GM18502 (cell line): ENCODE data around the gene ATAD3C.
"Not testable (repeated sequence)": the region's sequence is repeated elsewhere in the genome, so short reads cannot be mapped to it uniquely, and the experiment has no call there.

Source experiments
- ATAC-seq: cut with Tn5 transposase; IDR thresholded peaks from one replicate; pipeline ENCODE4 v1.9.1; 2021; ENCODE audit warnings: mild to moderate bottlenecking; ENCODE audit not compliant: unreplicated experiment, poor library complexity

Gene ATAD3C

GRCh38 chr1:1418464-1419362, 30.8 kb upstream of the ATAD3C start:
- ATAC-seq: no peak

GRCh38 chr1:1419363-1419812, 30.1 kb upstream of the ATAD3C start:
- no peak for ATAC-seq

- no peak for ATAC-seq
These were observed 29.5 kb upstream of the ATAD3C start for GRCh38 chr1:1419813-1420653.

- ATAC-seq: no peak
These were observed 28.8 kb upstream of the ATAD3C start for GRCh38 chr1:1420654-1421141.

- ATAC-seq: no peak
These were observed 28.2 kb upstream of the ATAD3C start, which contains the start of gene ANKRD65 for GRCh38 chr1:1421147-1421906. TSS of gene ANKRD65 (minus strand) at chr1:1421276. CDS start at chr1:1421005, 271 bp downstream.

- ATAC-seq: no peak
These were observed 27.5 kb upstream of the ATAD3C start for GRCh38 chr1:1421907-1422464.

GRCh38 chr1:1422465-1423244, 26.8 kb upstream of the ATAD3C start:
- ATAC-seq: no peak

- ATAC-seq: no peak
These were observed 26.3 kb upstream of the ATAD3C start for GRCh38 chr1:1423245-1423597.

- no peak for ATAC-seq
These were observed 24.8 kb upstream of the ATAD3C start for GRCh38 chr1:1424707-1425106.

- no peak for ATAC-seq
These were observed 24.1 kb upstream of the ATAD3C start for GRCh38 chr1:1425426-1425752.

- no peak for ATAC-seq
These were observed 23.6 kb upstream of the ATAD3C start for GRCh38 chr1:1425753-1426495.

GRCh38 chr1:1426496-1427105, 22.9 kb upstream of the ATAD3C start:
- no peak for ATAC-seq

- ATAC-seq: no peak
These were observed 22.2 kb upstream of the ATAD3C start for GRCh38 chr1:1427106-1427819.

- ATAC-seq: no peak
These were observed 21.7 kb upstream of the ATAD3C start for GRCh38 chr1:1427820-1428148.

GRCh38 chr1:1428174-1428573, 21.3 kb upstream of the ATAD3C start:
- ATAC-seq: no peak

GRCh38 chr1:1428967-1429366, 20.5 kb upstream of the ATAD3C start:
- ATAC-seq: not testable (repeated sequence)

GRCh38 chr1:1429671-1430073, 19.8 kb upstream of the ATAD3C start:
- ATAC-seq: no peak
